LNCAP (cell line): ENCODE data around the gene SRSF12.

Experiments
- TF ChIP-seq, protein P1 (sequence below): fragments of 450-650 bp; IDR thresholded peaks from 2 replicates; pipeline ENCODE4 v1.5.1; 2017; ENCODE audit warnings: mild to moderate bottlenecking

The SRSF12 gene

DNA sequence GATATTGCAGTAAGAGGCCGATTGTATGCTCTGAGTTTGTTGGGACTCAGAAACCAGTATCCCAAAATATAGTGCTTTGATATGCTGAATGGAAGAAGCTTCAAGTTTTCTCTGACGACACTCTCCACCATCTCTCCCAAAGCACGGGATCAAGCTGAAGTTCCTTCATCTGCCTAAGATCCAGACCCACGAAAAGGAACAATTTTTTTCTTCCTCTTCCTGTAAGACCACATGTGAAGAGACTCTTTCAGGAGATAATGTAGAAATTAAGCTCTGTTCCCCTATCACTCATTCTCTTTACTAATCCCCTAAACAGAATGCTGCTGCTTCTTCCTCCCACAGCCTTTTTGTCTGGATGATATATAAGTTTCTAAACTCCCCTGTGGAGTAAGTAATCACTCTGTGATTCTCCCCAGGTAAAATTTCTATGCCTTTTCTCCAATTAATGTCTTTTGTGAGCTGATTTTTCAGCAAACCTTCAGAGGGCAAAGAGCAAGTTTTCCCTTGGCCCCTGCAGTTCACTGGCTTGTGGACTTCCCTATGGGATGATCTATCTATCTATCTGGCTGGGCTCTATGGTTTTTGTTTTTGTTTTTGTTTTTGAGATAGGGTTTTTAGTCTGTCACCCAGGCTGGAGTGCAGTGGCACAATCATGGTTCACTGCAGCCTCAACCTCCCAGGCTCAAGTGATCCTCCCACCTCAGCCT is 50.8 kb downstream of the SRSF12 start:
- TF ChIP-seq, protein P1, sequence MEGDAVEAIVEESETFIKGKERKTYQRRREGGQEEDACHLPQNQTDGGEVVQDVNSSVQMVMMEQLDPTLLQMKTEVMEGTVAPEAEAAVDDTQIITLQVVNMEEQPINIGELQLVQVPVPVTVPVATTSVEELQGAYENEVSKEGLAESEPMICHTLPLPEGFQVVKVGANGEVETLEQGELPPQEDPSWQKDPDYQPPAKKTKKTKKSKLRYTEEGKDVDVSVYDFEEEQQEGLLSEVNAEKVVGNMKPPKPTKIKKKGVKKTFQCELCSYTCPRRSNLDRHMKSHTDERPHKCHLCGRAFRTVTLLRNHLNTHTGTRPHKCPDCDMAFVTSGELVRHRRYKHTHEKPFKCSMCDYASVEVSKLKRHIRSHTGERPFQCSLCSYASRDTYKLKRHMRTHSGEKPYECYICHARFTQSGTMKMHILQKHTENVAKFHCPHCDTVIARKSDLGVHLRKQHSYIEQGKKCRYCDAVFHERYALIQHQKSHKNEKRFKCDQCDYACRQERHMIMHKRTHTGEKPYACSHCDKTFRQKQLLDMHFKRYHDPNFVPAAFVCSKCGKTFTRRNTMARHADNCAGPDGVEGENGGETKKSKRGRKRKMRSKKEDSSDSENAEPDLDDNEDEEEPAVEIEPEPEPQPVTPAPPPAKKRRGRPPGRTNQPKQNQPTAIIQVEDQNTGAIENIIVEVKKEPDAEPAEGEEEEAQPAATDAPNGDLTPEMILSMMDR: no peak

DNA sequence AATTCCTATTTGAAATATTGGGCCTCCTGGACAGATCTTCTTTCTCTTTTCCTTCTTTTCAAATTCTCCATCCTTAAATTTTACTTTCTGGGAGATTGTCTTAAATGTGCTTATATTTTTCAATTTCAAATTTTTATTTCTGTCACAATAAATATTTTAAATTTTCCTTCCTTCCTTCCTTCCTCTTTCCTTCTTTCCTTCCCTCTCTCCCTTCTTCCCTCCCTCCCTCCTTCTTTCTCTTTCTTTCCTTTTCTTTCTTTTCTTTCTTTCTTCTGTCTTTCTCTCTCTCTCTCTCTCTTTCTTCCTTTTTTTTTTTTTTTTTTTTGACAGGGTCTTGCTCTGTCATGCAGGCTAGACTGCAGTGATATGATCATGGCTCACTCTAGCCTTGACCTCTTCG is 54.0 kb downstream of the SRSF12 start:
- TF ChIP-seq, protein P1: no peak

DNA sequence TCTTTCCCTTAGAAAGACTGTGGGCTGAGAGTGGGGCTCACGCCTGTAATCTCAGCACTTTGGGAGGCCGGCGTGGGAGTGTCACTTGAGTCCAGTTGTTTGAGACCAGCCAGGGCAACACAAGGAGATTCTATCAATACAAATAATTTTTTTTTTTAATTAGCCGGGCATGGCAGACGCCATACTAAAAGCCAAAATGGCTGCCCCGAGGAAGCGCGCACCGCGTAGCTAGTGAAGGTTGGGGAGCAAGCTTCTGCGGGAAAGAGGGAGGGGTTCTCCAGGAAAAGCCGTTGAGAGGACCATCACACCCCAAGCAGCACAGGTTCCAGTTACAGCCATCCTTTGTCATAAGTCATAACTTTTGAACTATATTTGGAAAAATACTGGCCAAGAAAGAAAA is 58.6 kb downstream of the SRSF12 start:
- TF ChIP-seq, protein P1: no peak

DNA sequence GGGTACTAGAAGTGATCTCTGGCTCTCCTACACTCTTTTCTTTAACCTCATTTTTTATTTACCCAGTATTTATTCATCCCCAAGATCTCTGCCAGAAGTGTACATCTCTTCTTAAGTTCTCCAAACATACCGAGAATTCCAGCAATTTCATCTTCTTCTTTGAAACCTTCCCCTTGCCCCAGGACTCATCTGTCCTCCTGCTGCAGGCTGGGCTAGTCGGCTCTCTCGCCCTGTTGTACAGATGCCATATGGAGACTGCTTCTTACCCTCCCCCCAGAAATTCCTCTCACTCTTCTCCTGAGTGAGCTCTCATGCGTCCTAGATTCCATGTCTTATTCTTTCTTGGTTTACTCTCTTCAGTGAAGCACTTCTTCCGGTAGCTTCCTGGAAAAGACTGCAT is 59.2 kb downstream of the SRSF12 start:
- TF ChIP-seq, protein P1: no peak

DNA sequence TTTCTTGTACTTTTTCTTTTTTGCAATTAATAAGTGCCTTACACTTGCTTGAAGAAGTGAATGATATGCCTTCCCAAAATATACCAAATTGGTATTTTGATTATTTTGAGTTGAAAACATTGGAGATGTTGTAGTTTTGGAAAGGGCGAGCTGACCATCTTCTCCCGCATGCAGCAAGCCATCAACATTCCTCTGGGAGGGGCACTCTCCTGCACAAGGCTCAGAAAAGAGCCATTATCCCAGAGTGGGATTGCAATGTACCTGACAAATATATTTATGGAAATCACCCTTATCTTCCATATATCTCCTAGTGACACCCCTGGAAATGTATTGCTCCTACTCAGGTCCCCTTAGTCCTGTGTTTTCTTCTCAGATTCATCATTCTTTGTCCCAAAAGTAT is 60.1 kb downstream of the SRSF12 start:
- TF ChIP-seq, protein P1: no peak

DNA sequence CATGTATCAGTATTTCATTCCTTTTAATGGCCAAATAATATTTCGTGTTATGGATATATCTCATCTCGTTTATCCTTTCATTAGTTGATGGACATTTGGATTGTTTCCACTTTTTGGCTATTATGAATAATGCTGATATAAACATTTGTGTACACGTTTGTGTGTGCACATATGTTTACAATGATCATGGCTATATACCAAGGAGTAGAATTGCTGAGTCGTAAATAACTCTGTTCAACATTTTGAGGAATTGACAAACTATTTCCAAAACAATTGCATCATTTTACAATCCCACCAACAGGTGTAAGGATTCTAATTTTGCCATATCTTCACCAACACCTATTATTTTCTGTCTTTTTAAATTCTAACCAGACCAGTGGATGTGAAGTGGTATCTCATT is 63.7 kb downstream of the SRSF12 start:
- TF ChIP-seq, protein P1: no peak

DNA sequence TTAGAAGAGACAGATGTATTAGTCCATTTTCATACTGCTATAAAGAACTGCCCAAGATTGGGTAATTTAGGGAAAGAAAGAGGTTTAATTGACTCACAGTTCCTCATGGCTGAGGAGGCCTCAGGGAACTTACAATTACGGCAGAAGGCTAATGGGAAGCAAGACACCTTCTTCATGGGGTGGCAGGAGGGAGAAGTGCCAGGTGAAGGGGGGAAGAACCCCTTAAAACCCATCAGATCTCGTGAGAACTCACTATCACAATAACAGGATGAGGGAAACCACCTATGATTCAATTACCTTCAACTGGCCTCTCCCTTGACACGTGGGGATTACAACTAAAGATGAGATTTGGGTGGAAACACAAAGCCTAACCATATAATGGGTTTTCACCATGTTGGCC is 66.2 kb downstream of the SRSF12 start:
- TF ChIP-seq, protein P1: no peak

DNA sequence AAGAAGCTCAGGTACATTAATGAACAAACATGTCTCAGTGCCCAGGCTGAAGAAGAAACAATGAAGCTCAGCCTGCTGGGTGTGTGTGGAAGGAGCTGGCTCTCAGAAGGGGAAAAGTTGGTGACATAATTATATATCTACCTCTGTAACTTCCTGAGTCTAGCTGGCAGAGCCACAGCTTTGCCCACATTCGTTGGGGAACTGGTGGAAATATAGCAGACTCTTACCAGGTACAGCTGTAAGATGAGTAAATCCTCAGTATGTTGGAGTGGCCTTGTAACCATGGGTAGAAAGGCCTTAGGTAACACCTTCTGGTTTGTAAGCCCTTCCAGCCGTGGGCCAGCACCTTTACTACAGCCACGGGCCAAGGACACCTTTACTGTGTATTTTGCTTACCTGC is 67.2 kb downstream of the SRSF12 start:
- TF ChIP-seq, protein P1: no peak
